NCI-H226 (cell line): ENCODE results near the gene SGIP1.
"Not testable (repeated sequence)": the region's sequence is repeated elsewhere in the genome, so short reads cannot be mapped to it uniquely, and the experiment has no call there.

Experiments used
- DNase-seq: peaks from one replicate; pipeline ENCODE4 v3.0.0-alpha.2; 2015

SGIP1 gene

GRCh38 chr1:66686406-66686805 is 152.5 kb downstream of the SGIP1 start:
- DNase-seq: no peak

GRCh38 chr1:66687358-66687757 is 153.4 kb downstream of the SGIP1 start:
- no peak for DNase-seq

DNA sequence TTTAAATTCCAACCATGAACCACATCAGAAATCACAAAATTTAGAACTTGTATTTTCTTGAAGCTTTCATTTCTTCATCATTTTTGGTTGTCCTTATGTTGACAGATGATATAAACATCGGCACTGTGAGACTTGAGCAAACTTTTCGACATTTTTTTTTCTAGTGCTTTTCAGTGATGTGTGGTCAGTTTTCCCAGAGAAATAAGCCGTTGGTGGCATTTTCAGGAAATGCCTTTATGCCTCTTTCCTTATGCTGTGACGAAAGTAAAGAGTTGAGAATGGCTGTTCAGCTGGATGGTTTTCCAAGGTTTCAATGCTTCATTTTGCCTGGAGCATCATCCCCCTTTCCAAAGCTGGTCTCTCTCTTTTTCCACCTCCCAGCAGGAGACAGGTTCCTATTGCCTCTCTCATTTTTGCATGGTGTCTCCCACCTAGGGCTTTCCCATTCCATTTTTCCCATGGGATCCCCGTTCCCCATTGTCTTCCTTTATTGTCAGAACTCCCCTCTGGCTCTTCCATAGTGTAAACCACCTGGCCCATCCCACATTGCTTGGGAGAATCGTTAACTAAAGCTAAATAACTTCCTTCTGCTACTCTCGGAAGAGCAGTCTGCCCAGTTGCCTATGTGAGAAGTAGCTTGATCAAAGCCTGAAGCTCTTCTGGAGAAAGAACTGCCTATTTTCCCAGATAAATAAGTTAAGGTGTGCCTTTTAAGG is 156.9 kb downstream of the SGIP1 start:
- DNase-seq: no peak

DNA sequence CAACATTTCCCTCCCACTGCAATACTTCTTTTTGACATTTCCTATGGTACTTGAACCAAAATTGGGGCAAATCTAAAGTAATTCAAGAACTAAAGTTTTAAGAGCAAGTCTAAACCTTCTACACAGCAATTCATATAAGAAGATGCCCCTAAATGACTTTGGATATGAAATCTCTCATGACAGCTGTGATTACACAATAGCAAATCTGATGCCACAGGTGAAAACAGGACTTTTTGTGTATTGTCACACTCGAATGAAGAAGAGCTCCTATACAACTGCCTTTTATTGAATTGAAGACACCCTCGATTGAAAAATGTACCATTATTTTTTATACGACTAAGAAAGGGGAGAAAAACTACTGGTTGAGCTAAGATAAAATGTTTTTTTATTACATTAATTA is 158.7 kb downstream of the SGIP1 start:
- DNase-seq: no peak

DNA sequence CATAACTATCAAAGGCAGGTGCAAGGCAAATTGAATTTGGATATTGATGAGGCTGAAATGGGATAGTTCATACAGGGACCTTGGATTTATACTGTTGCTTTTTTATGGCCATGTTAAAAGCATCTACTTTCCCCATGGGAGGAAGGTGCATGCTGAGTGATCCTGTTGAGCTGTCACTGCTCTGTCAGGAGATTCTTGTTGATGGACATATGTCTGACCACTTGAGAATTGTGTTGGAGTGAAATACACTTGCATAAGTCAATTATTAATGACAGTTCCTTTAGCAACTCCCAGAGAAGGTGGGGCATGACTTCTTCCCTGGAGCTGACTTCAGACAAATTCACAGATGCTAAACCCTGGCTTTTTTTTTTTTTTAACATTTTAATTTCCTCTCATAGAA is 159.9 kb downstream of the SGIP1 start:
- DNase-seq: no peak

GRCh38 chr1:66695116-66695515 is 161.2 kb downstream of the SGIP1 start:
- no peak for DNase-seq

- DNase-seq: no peak
Observed at GRCh38 chr1:66696771-66697170, 162.8 kb downstream of the SGIP1 start.

DNA sequence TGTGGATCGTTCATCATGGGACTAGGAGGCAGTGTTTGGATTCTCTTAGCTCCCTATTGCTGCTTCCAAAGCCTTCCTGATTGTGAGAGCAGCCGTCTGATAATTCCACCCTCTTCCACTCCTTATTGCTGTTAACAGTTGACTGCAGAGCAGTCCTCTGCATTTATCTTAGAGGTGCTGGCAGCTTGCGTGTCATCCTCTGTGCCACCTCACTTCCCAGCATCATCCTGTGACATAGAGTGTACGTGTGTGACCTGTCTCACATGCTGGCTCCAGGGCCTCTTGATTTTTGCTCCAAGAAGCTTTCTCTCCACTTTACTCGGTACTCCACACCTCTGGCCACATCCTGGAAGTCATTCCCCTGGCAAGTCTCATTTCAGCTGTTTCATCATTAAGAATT is 165.3 kb downstream of the SGIP1 start:
- no peak for DNase-seq

DNA sequence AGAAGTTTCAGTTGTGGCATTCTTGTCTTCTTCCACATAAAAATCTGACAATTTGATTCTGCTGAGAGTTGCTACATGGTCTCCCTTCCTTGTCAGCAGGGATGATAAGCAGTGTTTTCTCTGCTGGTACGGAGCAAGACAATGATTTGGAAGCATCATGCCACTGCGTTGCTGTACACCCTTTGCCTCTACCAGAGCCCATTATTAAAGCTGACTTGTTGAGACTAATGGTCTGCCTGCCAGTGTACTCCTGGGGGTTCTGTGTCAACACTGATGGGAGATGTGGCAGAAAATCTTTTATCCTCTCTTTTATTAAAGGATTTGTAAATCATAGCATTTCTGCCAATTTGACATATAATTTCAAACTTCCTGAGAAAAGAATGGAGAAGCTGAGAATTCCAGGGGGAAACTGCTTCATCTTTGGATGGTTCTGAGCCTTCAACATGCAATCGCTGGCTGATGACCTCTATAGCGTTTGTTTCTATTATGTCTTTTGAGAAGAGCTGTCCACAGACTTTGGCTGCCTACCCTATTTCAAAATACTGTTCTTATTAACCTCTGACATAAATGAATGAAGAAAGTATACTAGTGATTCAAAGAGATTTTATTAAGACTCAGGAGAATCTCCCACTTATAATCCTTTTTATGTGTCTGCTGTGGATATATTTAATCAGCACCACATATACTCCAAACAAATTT is 170.4 kb downstream of the SGIP1 start:
- DNase-seq: no peak

DNA sequence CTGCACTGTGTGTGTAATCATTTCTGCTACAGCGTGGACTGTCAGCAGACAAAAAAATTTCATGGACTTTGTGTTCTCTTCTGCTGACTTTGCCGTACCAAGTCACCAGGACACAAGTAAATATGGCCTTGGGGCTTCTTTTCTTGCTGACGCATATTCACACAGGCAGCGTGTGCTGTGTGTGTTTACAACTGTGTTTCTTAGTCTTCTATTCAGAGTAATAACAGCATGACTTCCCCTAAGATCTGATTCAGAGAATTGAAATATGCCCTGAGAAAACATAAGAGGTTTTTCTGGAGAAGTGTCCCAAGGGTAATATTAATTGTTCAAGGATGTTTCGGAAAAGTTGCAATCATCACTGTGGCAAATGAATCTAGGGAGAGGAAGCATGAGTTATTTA is 171.2 kb downstream of the SGIP1 start:
- no peak for DNase-seq

DNA sequence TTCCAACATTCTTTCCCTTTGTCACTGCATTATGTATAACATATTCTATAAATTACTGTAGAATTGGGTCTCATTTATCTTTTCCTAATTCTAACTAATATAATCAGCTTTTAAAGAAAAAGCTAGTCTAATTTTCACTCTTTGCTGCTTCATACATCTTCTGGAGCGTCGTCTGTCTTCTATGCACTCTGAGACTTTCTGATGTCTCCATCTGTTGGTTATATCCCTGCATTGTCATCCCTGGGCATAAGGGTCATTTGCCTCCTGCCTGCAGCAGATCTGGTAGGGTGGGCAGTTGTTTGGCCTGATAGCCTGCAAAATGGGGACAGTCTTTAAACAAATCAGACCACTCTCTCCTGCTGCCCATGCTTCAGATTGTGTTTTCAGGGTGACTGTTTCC is 177.5 kb downstream of the SGIP1 start:
- no peak for DNase-seq

- no peak for DNase-seq
Observed at GRCh38 chr1:66712839-66713238, 178.9 kb downstream of the SGIP1 start.

- no peak for DNase-seq
Observed at GRCh38 chr1:66723985-66724384, 190.0 kb downstream of the SGIP1 start.

GRCh38 chr1:66725885-66726665 is 192.1 kb downstream of the SGIP1 start:
- DNase-seq: peak; percentile 26

- DNase-seq: peak; percentile 40
Observed at GRCh38 chr1:66728021-66728420, 194.1 kb downstream of the SGIP1 start.

DNA sequence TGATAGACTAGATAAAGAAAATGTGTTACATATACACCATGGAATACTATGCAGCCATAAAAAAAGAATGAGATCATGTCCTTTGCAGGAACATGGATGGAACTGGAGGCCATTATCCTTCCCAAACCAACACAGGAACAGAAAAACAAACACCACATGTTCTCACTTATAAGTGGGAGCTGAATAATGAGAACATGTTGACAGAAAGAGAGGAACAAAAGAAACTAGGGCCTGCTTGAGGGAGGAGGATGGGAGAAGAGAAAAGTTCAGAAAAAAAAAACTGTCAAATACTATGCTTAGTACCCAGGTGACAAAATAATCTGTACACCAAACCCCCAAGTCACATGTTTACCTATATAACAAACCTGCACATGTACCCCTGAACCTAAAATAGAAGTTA is 194.8 kb downstream of the SGIP1 start:
- not testable (repeated sequence) for DNase-seq

DNA sequence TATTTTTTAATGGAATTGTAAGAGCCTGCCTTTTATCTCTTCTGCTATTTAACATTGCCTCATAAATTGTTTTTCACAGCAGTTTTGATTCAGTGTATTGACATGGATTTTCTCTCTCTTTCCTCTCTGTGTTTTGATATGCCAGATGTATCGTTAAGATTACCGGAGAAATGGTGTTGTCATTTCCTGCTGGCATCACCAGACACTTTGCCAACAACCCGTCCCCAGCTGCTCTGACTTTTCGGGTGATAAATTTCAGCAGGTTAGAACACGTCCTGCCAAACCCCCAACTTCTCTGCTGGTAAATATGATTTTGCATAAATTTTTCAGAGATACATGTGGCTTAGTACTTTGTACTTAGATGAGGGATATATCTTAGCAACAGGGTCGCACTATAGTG is 195.2 kb downstream of the SGIP1 start:
- no peak for DNase-seq

DNA sequence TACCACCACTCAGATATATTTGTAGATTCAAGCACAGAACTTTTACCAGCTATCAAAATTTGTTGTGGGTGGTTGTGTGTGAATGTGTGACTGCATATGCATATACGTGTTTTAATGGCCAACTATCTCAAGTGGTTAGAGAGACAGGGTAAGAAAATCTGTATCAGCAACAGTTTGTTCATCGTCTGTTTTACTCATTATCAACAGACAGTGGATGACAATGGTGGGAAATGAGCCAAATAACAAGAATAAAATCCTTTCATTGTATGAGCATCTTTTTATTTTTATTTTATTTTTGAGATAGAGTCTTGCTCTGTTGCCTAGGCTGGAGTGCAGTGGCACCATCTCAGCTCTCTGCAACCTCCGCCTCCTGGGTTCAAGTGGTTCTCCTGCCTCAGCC is 195.6 kb downstream of the SGIP1 start:
- no peak for DNase-seq

GRCh38 chr1:66730462-66730861 is 196.5 kb downstream of the SGIP1 start:
- no peak for DNase-seq

DNA sequence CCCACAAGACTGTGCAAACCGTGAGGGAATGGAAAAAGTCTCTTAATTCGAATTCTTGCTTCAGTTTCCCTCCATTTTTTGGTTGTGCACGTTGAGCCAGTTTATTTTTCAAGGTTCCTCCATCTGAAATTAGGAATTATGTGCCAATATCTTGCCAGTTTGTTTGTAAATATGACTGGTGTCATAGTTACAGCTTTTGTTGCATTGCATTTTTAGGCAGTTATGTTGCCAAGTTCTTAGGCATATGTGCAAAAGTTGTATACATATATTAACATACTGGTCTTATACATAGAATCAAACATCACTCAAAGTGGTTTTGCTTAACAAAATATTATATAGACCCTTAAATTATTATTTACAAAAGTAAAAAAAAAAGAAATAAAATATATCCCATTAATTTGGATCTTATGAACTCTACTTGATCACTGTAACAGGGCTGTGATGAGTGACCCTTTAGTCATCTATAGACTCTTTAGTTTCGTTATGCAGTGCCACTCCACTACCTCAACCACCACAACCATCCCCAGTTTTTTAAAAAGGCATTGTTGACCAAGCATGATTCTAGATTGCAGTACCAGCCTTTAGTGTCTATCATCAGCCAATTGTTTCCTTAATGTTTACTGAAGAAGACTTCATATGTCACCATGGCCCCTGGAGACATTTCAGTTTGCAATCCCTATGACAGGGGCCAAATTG is 197.4 kb downstream of the SGIP1 start:
- DNase-seq: no peak

- no peak for DNase-seq
Observed at GRCh38 chr1:66732407-66733166, 198.6 kb downstream of the SGIP1 start.

GRCh38 chr1:66733348-66734017 is 199.5 kb downstream of the SGIP1 start:
- DNase-seq: peak; percentile 32
